Neuronal stem cell (in vitro differentiated cells): ENCODE data around the gene HOXA13.

Experiments used
- DNase-seq: peaks from one replicate; pipeline ENCODE4 v3.0.0-alpha.2; 2013; ENCODE audit warnings: low spot score
- H2AFZ ChIP-seq: one replicate; pipeline ENCODE4 v1.6.1; 2013; ENCODE audit warnings: mild to moderate bottlenecking, low read length, inconsistent platforms
- H2AK5ac ChIP-seq: 2 replicates; pipeline ENCODE4 v1.6.1; 2013; ENCODE audit warnings: low read depth, mild to moderate bottlenecking, inconsistent platforms, low read length, moderate library complexity, mixed read lengths
- H2BK120ac ChIP-seq: 2 replicates; pipeline ENCODE4 v1.6.1; 2013; ENCODE audit warnings: low read depth, mild to moderate bottlenecking, inconsistent platforms, low read length, moderate library complexity, mixed read lengths
- H2BK12ac ChIP-seq: one replicate; pipeline ENCODE4 v1.6.1; 2013; ENCODE audit warnings: low read length, inconsistent platforms
- H2BK15ac ChIP-seq: 2 replicates; pipeline ENCODE4 v1.6.1; 2013; ENCODE audit warnings: mild to moderate bottlenecking, low read length, inconsistent platforms, mixed read lengths
- H2BK5ac ChIP-seq: one replicate; pipeline ENCODE4 v1.6.1; 2013; ENCODE audit warnings: inconsistent platforms, mild to moderate bottlenecking, low read length, moderate library complexity
- H3K14ac ChIP-seq: one replicate; pipeline ENCODE4 v1.6.1; 2013; ENCODE audit warnings: low read length, inconsistent platforms
- H3K18ac ChIP-seq: 2 replicates; pipeline ENCODE4 v1.6.1; 2013; ENCODE audit warnings: low read length, inconsistent platforms
- H3K23ac ChIP-seq: 2 replicates; pipeline ENCODE4 v1.6.1; 2013; ENCODE audit warnings: low read depth, mild to moderate bottlenecking, mixed read lengths, low read length, inconsistent platforms; ENCODE audit not compliant: poor library complexity
- H3K27ac ChIP-seq: replicated peaks from 3 replicates; pipeline ENCODE4 v1.5.1; 2013; ENCODE audit warnings: low read length, inconsistent platforms
- H3K27me3 ChIP-seq, 3 experiments: 2 replicates each; pipeline ENCODE4 v1.6.1; 2013; ENCODE audit warnings: low read length in 3 of 3, mild to moderate bottlenecking in 2 of 3, inconsistent platforms in 1 of 3, low read depth in 1 of 3, mixed read lengths in 1 of 3, moderate library complexity in 1 of 3; ENCODE audit not compliant: control insufficient read depth in 3 of 3, insufficient read depth in 3 of 3
- H3K36me3 ChIP-seq, 2 donors: replicated peaks in 1 of 2; 2 replicates each; pipeline ENCODE4 v1.6.1; 2013; ENCODE audit warnings: low read length in 2 of 2; ENCODE audit not compliant: control insufficient read depth in 2 of 2, insufficient read depth in 2 of 2
- H3K4ac ChIP-seq: 2 replicates; pipeline ENCODE4 v1.6.1; 2013; ENCODE audit warnings: inconsistent platforms, mild to moderate bottlenecking, low read length, moderate library complexity
- H3K4me1 ChIP-seq, 2 donors: 1 replicate in 1 of 2; 2 replicates in 1 of 2; pipeline ENCODE4 v1.6.1; 2013; ENCODE audit warnings: low read length in 2 of 2, low read depth in 1 of 2; ENCODE audit not compliant: control insufficient read depth in 2 of 2, insufficient read depth in 1 of 2
- H3K4me2 ChIP-seq: one replicate; pipeline ENCODE4 v1.6.1; 2013; ENCODE audit warnings: mild to moderate bottlenecking, low read length, inconsistent platforms; ENCODE audit not compliant: insufficient read depth, poor library complexity, severe bottlenecking
- H3K4me3 ChIP-seq, 2 donors: 2 replicates each; pipeline ENCODE4 v1.5.1; 2013; ENCODE audit warnings: low read length in 2 of 2, mild to moderate bottlenecking in 2 of 2, inconsistent platforms in 1 of 2, moderate library complexity in 1 of 2
- H3K79me1 ChIP-seq: one replicate; pipeline ENCODE4 v1.6.1; 2013; ENCODE audit warnings: low read depth, mild to moderate bottlenecking, inconsistent platforms, low read length, moderate library complexity
- H3K9ac ChIP-seq: one replicate; pipeline ENCODE4 v1.6.1; 2013; ENCODE audit warnings: mild to moderate bottlenecking, low read depth, low read length, inconsistent platforms; ENCODE audit not compliant: poor library complexity
- H3K9me3 ChIP-seq, 2 donors: replicated peaks in 1 of 2; 2 replicates each; pipeline versions ENCODE3 to v1.6.1; 2013; ENCODE audit warnings: low read length in 2 of 2, mild to moderate bottlenecking in 2 of 2, inconsistent platforms in 1 of 2, low read depth in 1 of 2, mixed read lengths in 1 of 2, moderate library complexity in 1 of 2; ENCODE audit not compliant: control insufficient read depth in 2 of 2, insufficient read depth in 1 of 2
- H4K8ac ChIP-seq: one replicate; pipeline ENCODE4 v1.6.1; 2013; ENCODE audit warnings: low read depth, mild to moderate bottlenecking, inconsistent platforms, low read length, moderate library complexity
- H4K91ac ChIP-seq: one replicate; pipeline ENCODE4 v1.6.1; 2013; ENCODE audit warnings: low read length, low read depth, mild to moderate bottlenecking, inconsistent platforms; ENCODE audit not compliant: poor library complexity
- WGBS, 2 donors: extraction: QIAGEN DNeasy Blood & Tissue Kit; methylation state at CpG; one replicate each; pipeline ENCODE4 v1.1.7; 2013; ENCODE audit warnings: missing lambda C conversion rate in 2 of 2, mixed read lengths in 1 of 2; ENCODE audit not compliant: insufficient read length in 2 of 2, insufficient replicate concordance in 1 of 2; ENCODE audit errors: extremely low coverage in 2 of 2; 5-methylcytosine and 5-hydroxymethylcytosine counted together

Gene HOXA13

GRCh38 chr7:27187475-27188385 lies 12.2 kb downstream of the HOXA13 start:
- H3K23ac ChIP-seq: peak overlapping the region; percentile 6
- H4K91ac ChIP-seq: no peak overlapping the region
- H2AK5ac ChIP-seq: no peak overlapping the region
- H2AFZ ChIP-seq: peak overlapping the region; percentile 80
- H3K36me3 ChIP-seq: no peaks in the 10 kb centered on the region
- no peak overlapping the region for H3K9ac ChIP-seq
- no peak overlapping the region for H3K4me3 ChIP-seq
- peaks cover 0 to 3% of the 10 kb centered on the region in 2 donors for H3K4me1 ChIP-seq
- no peak overlapping the region for H3K14ac ChIP-seq
- no peak for DNase-seq
- peaks cover 2 to 6% of the 10 kb centered on the region in 2 donors for H3K9me3 ChIP-seq
- H2BK15ac ChIP-seq: no peak overlapping the region
- no peak overlapping the region for H2BK5ac ChIP-seq
- no peak overlapping the region for H2BK120ac ChIP-seq
- no peak overlapping the region for H3K4me2 ChIP-seq
- no peak overlapping the region for H3K18ac ChIP-seq
- H3K27ac ChIP-seq: no peak overlapping the region
- no peak overlapping the region for H4K8ac ChIP-seq
- no peak overlapping the region for H2BK12ac ChIP-seq
- no peaks in the 10 kb centered on the region for H3K79me1 ChIP-seq
- H3K4ac ChIP-seq: no peak overlapping the region
- WGBS, 2 donors: no CpG with 5 or more reads among the region's 46 CpGs
- H3K27me3 ChIP-seq: peaks cover 85 to 99% (median 98%) of the 10 kb centered on the region in 3 experiments

- no peak overlapping the region for H2BK12ac ChIP-seq
- no peak overlapping the region for H3K18ac ChIP-seq
- H3K27me3 ChIP-seq: peaks cover 85 to 99% (median 98%) of the 10 kb centered on the region in 3 experiments
- no peak overlapping the region for H3K9ac ChIP-seq
- no peak overlapping the region for H3K27ac ChIP-seq
- no peak overlapping the region for H3K4ac ChIP-seq
- no peak overlapping the region for H4K8ac ChIP-seq
- no peak overlapping the region for H3K14ac ChIP-seq
- H3K36me3 ChIP-seq: no peaks in the 10 kb centered on the region
- no peak for DNase-seq
- H2AK5ac ChIP-seq: no peak overlapping the region
- H3K4me2 ChIP-seq: no peak overlapping the region
- H3K4me1 ChIP-seq: peaks cover 0 to 3% of the 10 kb centered on the region in 2 donors
- H3K79me1 ChIP-seq: no peaks in the 10 kb centered on the region
- H2BK120ac ChIP-seq: no peak overlapping the region
- H4K91ac ChIP-seq: no peak overlapping the region
- WGBS, 2 donors: no CpG with 5 or more reads among the region's 4 CpGs
- H2BK5ac ChIP-seq: no peak overlapping the region
- H3K9me3 ChIP-seq: peaks cover 2 to 6% of the 10 kb centered on the region in 2 donors
- no peak overlapping the region for H2AFZ ChIP-seq
- no peak overlapping the region for H3K23ac ChIP-seq
- no peak overlapping the region for H2BK15ac ChIP-seq
- H3K4me3 ChIP-seq: no peak overlapping the region
These were observed 13.0 kb downstream of the HOXA13 start for GRCh38 chr7:27186668-27187474.

GRCh38 chr7:27185854-27186667 lies 13.8 kb downstream of the HOXA13 start:
- Histone ChIP-seq H2BK120ac (no peak overlapping the region), H2BK15ac (no peak overlapping the region), H3K79me1 (no peaks in the 10 kb centered on the region), H3K18ac (no peak overlapping the region), H3K4me3 (no peak overlapping the region), H3K4ac (no peak overlapping the region), H3K4me2 (no peak overlapping the region), H2BK12ac (no peak overlapping the region), H3K36me3 (no peaks in the 10 kb centered on the region), H3K14ac (no peak overlapping the region), H3K27ac (no peak overlapping the region), H4K91ac (no peak overlapping the region), H2AFZ (peak overlapping the region; percentile 15), H3K27me3 (peaks cover 77 to 99% (median 95%) of the 10 kb centered on the region in 3 experiments), H2AK5ac (no peak overlapping the region), H4K8ac (no peak overlapping the region), H3K23ac (no peak overlapping the region), H3K9me3 (peaks cover 0 to 6% of the 10 kb centered on the region in 2 donors), H3K4me1 (peaks cover 0 to 3% of the 10 kb centered on the region in 2 donors), H2BK5ac (no peak overlapping the region), H3K9ac (no peak overlapping the region)
- WGBS, 2 donors: no CpG with 5 or more reads among the region's 24 CpGs
- DNase-seq: no peak
